Adrenal gland (tissue), 12 donors: Measurements from ENCODE around the gene TRAPPC3. TPM values are rescaled to one million over a fixed set of nuclear protein-coding genes. Genes with fewer than 3 reads are reported as not detected.

ENCODE experiments used
- DNase-seq, 7 donors: peaks; one replicate each; pipeline ENCODE4 v3.0.0-alpha.2; 2019 to 2020
- H3K27ac ChIP-seq, 5 donors: fragments of 200-600 bp; sonication (generic) in 4 of 5; 1 replicate in 3 of 5; 2 replicates in 2 of 5; pipeline versions ENCODE4 v1.5.1 to v1.8.0; 2016 to 2020; ENCODE audit warnings: mild to moderate bottlenecking in 1 of 5
- H3K27me3 ChIP-seq: fragments of 200-600 bp; 2 replicates; pipeline ENCODE4 v1.8.0; 2021
- H3K36me3 ChIP-seq, 2 donors: fragments of 200-600 bp; replicated peaks in 1 of 2; 1 replicate in 1 of 2; 2 replicates in 1 of 2; pipeline versions ENCODE4 v1.5.1 to v1.8.0; 2018 to 2022
- H3K4me1 ChIP-seq, 2 donors: fragments of 200-600 bp; replicated peaks in 1 of 2; 1 replicate in 1 of 2; 2 replicates in 1 of 2; pipeline versions ENCODE4 v1.5.1 to v1.8.0; 2018 to 2021
- H3K4me3 ChIP-seq, 4 donors: fragments of 200-600 bp; sonication (generic) in 3 of 4; one replicate each; pipeline ENCODE4 v1.5.1; 2016 to 2018
- H3K9me3 ChIP-seq, 3 donors: fragments of 200-600 bp; sonication (generic) in 1 of 3; replicated peaks in 1 of 3; 1 replicate in 2 of 3; 2 replicates in 1 of 3; pipeline versions ENCODE4 v1.5.1 to v1.8.0; 2016 to 2021
- CTCF ChIP-seq, 6 experiments: fragments of 450-650 bp in 4 of 6; fragments of 200-600 bp in 2 of 6; sonication (generic) in 1 of 6; IDR thresholded peaks; 1 replicate in 5 of 6; 2 replicates in 1 of 6; pipeline versions ENCODE4 v1.5.1 to v1.8.0; 2016 to 2021; ENCODE audit warnings: antibody characterized with exemption in 6 of 6, mild to moderate bottlenecking in 2 of 6, moderate library complexity in 1 of 6
- POLR2A ChIP-seq, 2 donors: fragments of 450-650 bp; IDR thresholded peaks; one replicate each; pipeline ENCODE4 v1.6.1; 2017; ENCODE audit warnings: antibody characterized with exemption in 2 of 2, mild to moderate bottlenecking in 2 of 2, moderate library complexity in 1 of 2
- WGBS, 4 donors: extraction: QIAGEN DNeasy Blood & Tissue Kit in 2 of 4; methylation state at CpG; one replicate each; pipeline versions ENCODE4 v1.1.5 to v1.1.7; 2013 to 2017; 5-methylcytosine and 5-hydroxymethylcytosine counted together
- intact Hi-C, 2 donors: fragments of 100-400 bp; cut with DNase I; formaldehyde crosslinking; loops; one replicate each; pipeline versions ENCODE4 v1.14.1 to v1.15.0; 2022 to 2023
- polyA plus RNA-seq, 3 donors: library from polyadenylated mRNA; stranded (reverse); fragments of 200-250 nt in 2 of 3; fragments of 350-450 nt in 1 of 3; fragmentation: Illumina TruSeq in 1 of 3; extraction: RNeasy Lipid Tissue Mini Kit (QIAGEN cat#74804) in 1 of 3; gene quantifications; one replicate each; pipeline ENCODE4 v1.2.3, GENCODE V29; 2013 to 2014
- total RNA-seq, 9 donors: library from RNA; depleted of rRNA in 4 of 9; stranded (reverse); fragments of >200 nt in 4 of 9; fragments of 120-200 nt in 1 of 9; fragmentation: NEBNext Ultra II Directional in 1 of 9; extraction: Animal tissue kit (Norgen Biotek cat#: 25700) in 1 of 9; gene quantifications; one replicate each; pipeline versions ENCODE4 v1.1.0 to v1.2.4, GENCODE V29; 2013 to 2023
- donor health status: healthy with polysubstance abuse.
- donor health status: Bipolar disorder and iron deficiency.
- donor health status: DM: yes; HTN: yes; CAD: no.
- donor health status: DM: no; HTN: no; CAD: no.
- donor health status: DM: no; HTN: no; CAD: no.
- donor health status: DM: yes; HTN: yes; CAD: no.

TRAPPC3 gene
- total and polyA plus RNA-seq, 12 donors = 54.0 to 182 (median 114) TPM

- Histone ChIP-seq H3K36me3 (peaks cover 0 to 28% of the 10 kb centered on the region in 2 donors), H3K27ac (peak overlapping the region; percentile 30 to 89 (median 57)), H3K4me1 (peaks cover 21 to 65% of the 10 kb centered on the region in 2 donors), H3K4me3 (no peak overlapping the region), H3K9me3 (no peaks in the 10 kb centered on the region), H3K27me3 (no peaks in the 10 kb centered on the region)
- intact Hi-C loops = no loop called here
- TF ChIP-seq POLR2A (IDR thresholded peaks at IDR 0.05) (no peak), CTCF (IDR thresholded peaks at IDR 0.05) (no peak)
- 38 to 50% (median 41%) methylated on average over 1 of the region's 1 CpG for WGBS, 4 donors
- DNase-seq = peak; percentile 60 to 90 (median 86)
These were observed 12.8 kb downstream of the TRAPPC3 start for GRCh38 chr1:36136535-36136934.

- no peaks in the 10 kb centered on the region for H3K27me3 ChIP-seq
- peak overlapping the region; percentile 30 to 89 (median 57) for H3K27ac ChIP-seq
- no peak for DNase-seq
- H3K9me3 ChIP-seq = no peaks in the 10 kb centered on the region
- H3K36me3 ChIP-seq = peaks cover 0 to 28% of the 10 kb centered on the region in 2 donors
- H3K4me1 ChIP-seq = peaks cover 21 to 58% of the 10 kb centered on the region in 2 donors
- H3K4me3 ChIP-seq = no peak overlapping the region
- intact Hi-C loops = no loop called here
- TF ChIP-seq CTCF (IDR thresholded peaks at IDR 0.05) (no peak), POLR2A (IDR thresholded peaks at IDR 0.05) (no peak)
These were observed 13.5 kb downstream of the TRAPPC3 start for GRCh38 chr1:36135796-36136195.

GRCh38 chr1:36135330-36135667, 14.0 kb downstream of the TRAPPC3 start:
- Histone ChIP-seq H3K27me3 (no peaks in the 10 kb centered on the region), H3K27ac (peak overlapping the region in 3 of 5 donors; percentile 56 to 89 (median 85)), H3K9me3 (no peaks in the 10 kb centered on the region), H3K36me3 (peaks cover 0 to 28% of the 10 kb centered on the region in 2 donors), H3K4me1 (peaks cover 18 to 53% of the 10 kb centered on the region in 2 donors), H3K4me3 (no peak overlapping the region)
- intact Hi-C loops = no loop called here
- 65 to 77% (median 67%) methylated on average over 6 of the region's 6 CpGs for WGBS, 4 donors
- DNase-seq = no peak
- no peak for TF ChIP-seq POLR2A (IDR thresholded peaks at IDR 0.05)

- H3K4me1 ChIP-seq = peaks cover 12 to 47% of the 10 kb centered on the region in 2 donors
These were observed 14.6 kb downstream of the TRAPPC3 start for GRCh38 chr1:36134505-36135329.

More at GRCh38 chr1:36134505-36135329, 14.6 kb downstream of the TRAPPC3 start:
- peak; percentile 48 to 77 (median 64) for TF ChIP-seq CTCF (IDR thresholded peaks at IDR 0.05)
- TF ChIP-seq POLR2A (IDR thresholded peaks at IDR 0.05) = no peak
- WGBS, 4 donors = 60 to 70% (median 64%) methylated on average over 6 to 7 of the region's 7 CpGs
- Histone ChIP-seq H3K27ac (peak overlapping the region in 3 of 5 donors; percentile 56 to 89 (median 85)), H3K4me3 (no peak overlapping the region), H3K36me3 (peaks cover 0 to 28% of the 10 kb centered on the region in 2 donors), H3K27me3 (no peaks in the 10 kb centered on the region), H3K9me3 (no peaks in the 10 kb centered on the region)
- peak in 6 of 7 donors; percentile 51 to 78 (median 66) for DNase-seq
- intact Hi-C loops = loop anchor here (5.0 kb wide), 1 partner anchor 37 kb away; no protein-coding TSS in a partner anchor
